ENCODE results near the gene FGF18.

Gene FGF18

GRCh38 chr5:171422902-171423663, 3.6 kb downstream of the FGF18 start:
- no peak for DNase-seq (ENCODE audit: low spot score)

GRCh38 chr5:171424726-171425125, 5.3 kb downstream of the FGF18 start:
- no peak for DNase-seq (ENCODE audit: low spot score)

- no peak for DNase-seq (ENCODE audit: low spot score)
Observed at GRCh38 chr5:171425596-171426244, 6.3 kb downstream of the FGF18 start.

GRCh38 chr5:171426266-171426665, 6.8 kb downstream of the FGF18 start:
- DNase-seq (ENCODE audit: low spot score): no peak

GRCh38 chr5:171426680-171427079, 7.2 kb downstream of the FGF18 start:
- no peak for DNase-seq (ENCODE audit: low spot score)

GRCh38 chr5:171427318-171428167, 8.1 kb downstream of the FGF18 start:
- DNase-seq (ENCODE audit: low spot score): no peak

GRCh38 chr5:171428168-171428696, 8.8 kb downstream of the FGF18 start:
- DNase-seq (ENCODE audit: low spot score): peak; percentile 43

- peak; percentile 39 for DNase-seq (ENCODE audit: low spot score)
Observed at GRCh38 chr5:171428809-171429542, 9.5 kb downstream of the FGF18 start.

GRCh38 chr5:171429543-171429910, 10.1 kb downstream of the FGF18 start:
- DNase-seq (ENCODE audit: low spot score): peak; percentile 31

GRCh38 chr5:171431251-171431777, 11.9 kb downstream of the FGF18 start:
- no peak for DNase-seq (ENCODE audit: low spot score)

GRCh38 chr5:171432076-171432475, 12.6 kb downstream of the FGF18 start:
- DNase-seq (ENCODE audit: low spot score): no peak

GRCh38 chr5:171432583-171433351, 13.3 kb downstream of the FGF18 start:
- DNase-seq (ENCODE audit: low spot score): no peak

GRCh38 chr5:171433352-171433698, 13.9 kb downstream of the FGF18 start:
- DNase-seq (ENCODE audit: low spot score): no peak

- no peak for DNase-seq (ENCODE audit: low spot score)
Observed at GRCh38 chr5:171433982-171434676, 14.7 kb downstream of the FGF18 start.

GRCh38 chr5:171434874-171435273, 15.4 kb downstream of the FGF18 start:
- no peak for DNase-seq (ENCODE audit: low spot score)

- DNase-seq (ENCODE audit: low spot score): no peak
Observed at GRCh38 chr5:171435908-171436307, 16.5 kb downstream of the FGF18 start.

- DNase-seq (ENCODE audit: low spot score): no peak
Observed at GRCh38 chr5:171436804-171437285, 17.4 kb downstream of the FGF18 start.

GRCh38 chr5:171437286-171437821, 17.9 kb downstream of the FGF18 start:
- no peak for DNase-seq (ENCODE audit: low spot score)

GRCh38 chr5:171438738-171439137, 19.3 kb downstream of the FGF18 start:
- no peak for DNase-seq (ENCODE audit: low spot score)
